ENCODE results near the gene SPIN2A. TPM values are rescaled to one million over a fixed set of nuclear protein-coding genes. Genes with fewer than 3 reads are reported as not detected.
"Not testable (repeated sequence)": the region's sequence is repeated elsewhere in the genome, so short reads cannot be mapped to it uniquely, and the experiment has no call there.

SPIN2A gene
- total and polyA plus RNA-seq, 2 donors (not counting 1 experiment from before 2014, with no cell fraction given): 1.4 to 3.3 TPM

DNA sequence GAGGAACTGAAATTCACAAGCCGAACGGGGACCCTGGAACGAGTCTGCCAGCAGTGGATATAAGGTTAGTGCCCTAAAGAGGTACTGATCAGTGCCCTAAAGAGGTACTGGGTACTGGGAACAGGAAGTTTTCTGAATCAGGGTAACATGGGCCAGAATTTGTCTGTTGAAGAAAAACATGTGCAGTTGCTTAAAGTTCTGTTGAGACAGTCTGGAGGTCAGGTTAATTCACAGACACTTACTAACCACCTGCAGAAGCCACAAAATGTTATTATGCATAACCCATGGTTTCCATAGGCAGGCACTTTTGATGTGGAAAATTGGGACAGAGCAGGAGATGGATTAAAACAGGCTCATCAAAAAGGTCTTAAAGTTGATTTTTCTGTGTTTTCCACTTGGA is 33.7 kb downstream of the SPIN2A start:
- peaks cover 0 to 4% of the 10 kb centered on the region in 2 experiments for H3K36me3 ChIP-seq (replicated peaks in 1 of 2; ENCODE audit: control extremely low read depth in 1 of 2, control insufficient read depth in 1 of 2, extremely low read depth in 1 of 2, insufficient read depth in 2 of 2, low read length in 1 of 2)
- H3K4me3 ChIP-seq (ENCODE audit: control extremely low read depth in 1 of 5, extremely low read depth in 1 of 5, insufficient read depth in 1 of 5, low read depth in 2 of 5, low read length in 4 of 5): no peak overlapping the region
- no peaks in the 10 kb centered on the region for H3K79me2 ChIP-seq (ENCODE audit: control insufficient read depth, insufficient read depth, low read length)
- WGBS (ENCODE audit: insufficient coverage): 80% methylated on average over 1 of the region's 3 CpGs
- no peak for TF ChIP-seq EZH2 (IDR thresholded peaks at IDR 0.05; ENCODE audit: borderline replicate concordance, insufficient read depth, low read depth, low read length, poor library complexity, severe bottlenecking)
- TF ChIP-seq, protein P1, sequence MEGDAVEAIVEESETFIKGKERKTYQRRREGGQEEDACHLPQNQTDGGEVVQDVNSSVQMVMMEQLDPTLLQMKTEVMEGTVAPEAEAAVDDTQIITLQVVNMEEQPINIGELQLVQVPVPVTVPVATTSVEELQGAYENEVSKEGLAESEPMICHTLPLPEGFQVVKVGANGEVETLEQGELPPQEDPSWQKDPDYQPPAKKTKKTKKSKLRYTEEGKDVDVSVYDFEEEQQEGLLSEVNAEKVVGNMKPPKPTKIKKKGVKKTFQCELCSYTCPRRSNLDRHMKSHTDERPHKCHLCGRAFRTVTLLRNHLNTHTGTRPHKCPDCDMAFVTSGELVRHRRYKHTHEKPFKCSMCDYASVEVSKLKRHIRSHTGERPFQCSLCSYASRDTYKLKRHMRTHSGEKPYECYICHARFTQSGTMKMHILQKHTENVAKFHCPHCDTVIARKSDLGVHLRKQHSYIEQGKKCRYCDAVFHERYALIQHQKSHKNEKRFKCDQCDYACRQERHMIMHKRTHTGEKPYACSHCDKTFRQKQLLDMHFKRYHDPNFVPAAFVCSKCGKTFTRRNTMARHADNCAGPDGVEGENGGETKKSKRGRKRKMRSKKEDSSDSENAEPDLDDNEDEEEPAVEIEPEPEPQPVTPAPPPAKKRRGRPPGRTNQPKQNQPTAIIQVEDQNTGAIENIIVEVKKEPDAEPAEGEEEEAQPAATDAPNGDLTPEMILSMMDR (IDR thresholded peaks at IDR 0.05): no peak
- H3K27ac Mint-ChIP-seq: no peak overlapping the region
- ATAC-seq (ENCODE audit: low read depth) (no peak), DNase-seq (no peak)
- intact Hi-C loops (cut with micrococcal nuclease): no loop called here
- no peaks in the 10 kb centered on the region for H4K20me1 ChIP-seq (ENCODE audit: control insufficient read depth, insufficient read depth, low read length, poor library complexity, severe bottlenecking)
- ChIA-PET POLR2A (no interaction called here), CTCF (no interaction called here)
- no peak overlapping the region for H3K27ac ChIP-seq (ENCODE audit: low read length in 2 of 2)
- no peaks in the 10 kb centered on the region for H3K4me1 Mint-ChIP-seq
- H2AFZ ChIP-seq (ENCODE audit: insufficient read depth, low read depth, low read length, poor library complexity, severe bottlenecking): no peak overlapping the region
- peaks cover 2% of the 10 kb centered on the region for H3K9me3 Mint-ChIP-seq (ENCODE audit: insufficient read depth)
- no peaks in the 10 kb centered on the region for H3K27me3 Mint-ChIP-seq
- no peak overlapping the region for H3K9ac ChIP-seq (ENCODE audit: low read length)
- H3K27me3 ChIP-seq (replicated peaks in 1 of 4; ENCODE audit: control extremely low read depth in 1 of 4, control insufficient read depth in 3 of 4, insufficient read depth in 4 of 4, low read length in 3 of 4): no peaks in the 10 kb centered on the region
- no peak overlapping the region for H3K4me3 Mint-ChIP-seq
- no peaks in the 10 kb centered on the region for H3K4me1 ChIP-seq (ENCODE audit: control insufficient read depth in 2 of 2, insufficient read depth in 2 of 2, low read length in 2 of 2)
- H3K9me3 ChIP-seq (ENCODE audit: control extremely low read depth in 1 of 3, control insufficient read depth in 2 of 3, insufficient read depth in 1 of 3, low read length in 2 of 3): no peaks in the 10 kb centered on the region
- H3K4me2 ChIP-seq (replicated peaks; ENCODE audit: low read depth, low read length, poor library complexity, severe bottlenecking): no peak overlapping the region

DNA sequence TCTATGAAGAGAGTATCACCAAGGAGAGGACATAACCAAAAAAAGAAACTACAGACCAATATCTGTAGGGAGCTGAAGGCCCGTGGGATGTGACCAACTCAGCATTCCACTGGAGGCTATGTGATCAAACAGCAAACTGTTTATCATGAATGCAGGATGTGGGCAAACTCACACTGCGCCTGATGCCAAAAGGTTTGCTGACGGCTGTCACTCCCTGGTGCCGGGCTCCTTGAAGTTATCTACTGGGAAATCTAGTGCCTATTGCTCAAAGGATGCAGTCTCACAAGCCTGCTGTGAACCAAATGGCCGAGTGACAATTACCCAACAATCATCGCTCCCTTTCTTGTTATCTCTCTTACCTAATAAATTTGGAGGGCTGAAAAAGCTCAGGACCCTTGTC is 34.3 kb downstream of the SPIN2A start:
- H3K4me3 ChIP-seq (ENCODE audit: control extremely low read depth in 1 of 5, extremely low read depth in 1 of 5, insufficient read depth in 1 of 5, low read depth in 2 of 5, low read length in 4 of 5); H3K4me1 Mint-ChIP-seq; H3K4me1 ChIP-seq (ENCODE audit: control insufficient read depth in 2 of 2, insufficient read depth in 2 of 2, low read length in 2 of 2); H3K27me3 Mint-ChIP-seq; H3K9me3 Mint-ChIP-seq (ENCODE audit: insufficient read depth); H3K36me3 ChIP-seq (replicated peaks in 1 of 2; ENCODE audit: control extremely low read depth in 1 of 2, control insufficient read depth in 1 of 2, extremely low read depth in 1 of 2, insufficient read depth in 2 of 2, low read length in 1 of 2); H3K79me2 ChIP-seq (ENCODE audit: control insufficient read depth, insufficient read depth, low read length); H3K4me3 Mint-ChIP-seq; H2AFZ ChIP-seq (ENCODE audit: insufficient read depth, low read depth, low read length, poor library complexity, severe bottlenecking); H3K9ac ChIP-seq (ENCODE audit: low read length); H3K4me2 ChIP-seq (replicated peaks; ENCODE audit: low read depth, low read length, poor library complexity, severe bottlenecking); POLR2A ChIA-PET; H3K27ac Mint-ChIP-seq; H4K20me1 ChIP-seq (ENCODE audit: control insufficient read depth, insufficient read depth, low read length, poor library complexity, severe bottlenecking); ATAC-seq (ENCODE audit: low read depth); DNase-seq; H3K9me3 ChIP-seq (ENCODE audit: control extremely low read depth in 1 of 3, control insufficient read depth in 2 of 3, insufficient read depth in 1 of 3, low read length in 2 of 3); H3K27ac ChIP-seq (ENCODE audit: low read length in 2 of 2); intact Hi-C loops (cut with micrococcal nuclease); H3K27me3 ChIP-seq (replicated peaks in 1 of 4; ENCODE audit: control extremely low read depth in 1 of 4, control insufficient read depth in 3 of 4, insufficient read depth in 4 of 4, low read length in 3 of 4): not testable (repeated sequence)
- CTCF ChIA-PET: interaction anchor here (0.5 kb wide), 1 partner anchor 824 kb away, joined by 3 read pairs; no protein-coding TSS in a partner anchor
- 100% methylated on average over 1 of the region's 6 CpGs for WGBS (ENCODE audit: insufficient coverage)

Other genes with a start within 250 kb of the SPIN2A start
- 19.4 and 20.6 TPM in 2 replicates for gene SPIN3, start 141.9 kb downstream of the SPIN2A start, total RNA-seq
- gene SPIN3, start 141.9 kb downstream of the SPIN2A start, polyA plus RNA-seq: 4.7 and 12.0 TPM in 2 replicates
- gene SPIN2B, start 15.8 kb downstream of the SPIN2A start, total RNA-seq: 23.5 and 29.7 TPM in 2 replicates
- gene SPIN2B, start 15.8 kb downstream of the SPIN2A start, polyA plus RNA-seq: 9.4 and 11.3 TPM in 2 replicates
- gene FAAH2, start 149.3 kb upstream of the SPIN2A start, total RNA-seq: 15.6 and 18.0 TPM in 2 replicates
- gene FAAH2, start 149.3 kb upstream of the SPIN2A start, polyA plus RNA-seq: 0.37 and 0.85 TPM in 2 replicates